Colonic mucosa (tissue), 4 donors: ENCODE data around the gene RFX3. TPM values are rescaled to one million over a fixed set of nuclear protein-coding genes. Genes with fewer than 3 reads are reported as not detected.

Experiments
- DNase-seq: peaks from one replicate; pipeline ENCODE4 v3.0.0-alpha.2; 2020
- H3K27ac ChIP-seq: fragments of 200-600 bp; one replicate; pipeline ENCODE4 v1.8.0; 2021
- H3K27me3 ChIP-seq: fragments of 200-600 bp; one replicate; pipeline ENCODE4 v1.8.0; 2021
- H3K36me3 ChIP-seq: fragments of 200-600 bp; one replicate; pipeline ENCODE4 v1.8.0; 2021
- H3K4me1 ChIP-seq: fragments of 200-600 bp; one replicate; pipeline ENCODE4 v1.8.0; 2021; ENCODE audit warnings: mild to moderate bottlenecking
- H3K4me3 ChIP-seq: fragments of 200-600 bp; one replicate; pipeline ENCODE4 v1.8.0; 2021
- H3K9ac ChIP-seq, 2 donors: one replicate each; pipeline ENCODE4 v1.7.0; 2013; ENCODE audit warnings: control low read depth in 2 of 2, low read depth in 2 of 2, low read length in 2 of 2
- H3K9me3 ChIP-seq: fragments of 200-600 bp; one replicate; pipeline ENCODE4 v1.8.0; 2021
- CTCF ChIP-seq: fragments of 200-600 bp; IDR thresholded peaks from one replicate; pipeline ENCODE4 v1.8.0; 2022; ENCODE audit warnings: antibody characterized with exemption, mild to moderate bottlenecking
- intact Hi-C: fragments of 100-400 bp; cut with DNase I; formaldehyde crosslinking; loops from one replicate; pipeline ENCODE4 v1.14.1; 2022
- total RNA-seq, 2 donors: library from RNA; stranded (reverse); fragmentation: NEBNext Ultra II Directional in 1 of 2; extraction: Animal tissue kit (Norgen Biotek cat#: 25700) in 1 of 2; gene quantifications; one replicate each; pipeline ENCODE4 v1.2.1, GENCODE V29; 2021
- donor health status: healthy.
- donor health status: DM: no; HTN: no; CAD: no.
- donor health status: DM: no; HTN: no; CAD: no.

The RFX3 gene
- total RNA-seq, 2 donors from 2014 or later, result 9.8 to 12.1 TPM

- intact Hi-C loops, result no loop called here
- Histone ChIP-seq H3K36me3 (no peaks in the 10 kb centered on the region), H3K9me3 (no peaks in the 10 kb centered on the region), H3K9ac (no peak overlapping the region), H3K4me3 (no peak overlapping the region), H3K27me3 (no peaks in the 10 kb centered on the region), H3K27ac (no peak overlapping the region), H3K4me1 (no peaks in the 10 kb centered on the region)
- no peak for DNase-seq
- TF ChIP-seq CTCF, result no peak
Measured at GRCh38 chr9:3490957-3491356, 34.8 kb downstream of the RFX3 start.

- H3K27me3 ChIP-seq, result no peaks in the 10 kb centered on the region
- intact Hi-C loops, result no loop called here
- TF ChIP-seq CTCF, result no peak
- H3K9ac ChIP-seq, result no peak overlapping the region
- no peak overlapping the region for H3K4me3 ChIP-seq
- no peaks in the 10 kb centered on the region for H3K4me1 ChIP-seq
- no peaks in the 10 kb centered on the region for H3K36me3 ChIP-seq
- H3K9me3 ChIP-seq, result no peaks in the 10 kb centered on the region
- H3K27ac ChIP-seq, result no peak overlapping the region
- no peak for DNase-seq
Measured at GRCh38 chr9:3482578-3482977, 43.2 kb downstream of the RFX3 start.

- no peak for TF ChIP-seq CTCF
- Histone ChIP-seq H3K4me3 (no peak overlapping the region), H3K4me1 (no peaks in the 10 kb centered on the region), H3K9me3 (no peaks in the 10 kb centered on the region), H3K27me3 (no peaks in the 10 kb centered on the region), H3K27ac (no peak overlapping the region), H3K36me3 (no peaks in the 10 kb centered on the region), H3K9ac (no peak overlapping the region)
- DNase-seq, result no peak
- intact Hi-C loops, result no loop called here
Measured at GRCh38 chr9:3480353-3480655, 45.5 kb downstream of the RFX3 start.

- Histone ChIP-seq H3K36me3 (no peaks in the 10 kb centered on the region), H3K9me3 (no peaks in the 10 kb centered on the region), H3K4me1 (no peaks in the 10 kb centered on the region), H3K9ac (no peak overlapping the region), H3K27ac (no peak overlapping the region), H3K4me3 (no peak overlapping the region), H3K27me3 (no peaks in the 10 kb centered on the region)
- intact Hi-C loops, result no loop called here
- TF ChIP-seq CTCF, result no peak
- no peak for DNase-seq
Measured at GRCh38 chr9:3479514-3480352, 46.1 kb downstream of the RFX3 start.

- H3K27me3 ChIP-seq, result no peaks in the 10 kb centered on the region
- no peak overlapping the region for H3K9ac ChIP-seq
- DNase-seq, result no peak
- H3K27ac ChIP-seq, result no peak overlapping the region
- intact Hi-C loops, result no loop called here
- H3K9me3 ChIP-seq, result no peaks in the 10 kb centered on the region
- H3K4me3 ChIP-seq, result no peak overlapping the region
- no peaks in the 10 kb centered on the region for H3K36me3 ChIP-seq
- no peak for TF ChIP-seq CTCF
- H3K4me1 ChIP-seq, result no peaks in the 10 kb centered on the region
Measured at GRCh38 chr9:3478549-3478953, 47.2 kb downstream of the RFX3 start.
